NT2/D1 (cell line): ENCODE measurements around the gene ZNF516.
A peak's percentile ranks its signal among the peaks of the same experiment; 100 is the strongest.

Experiments used
- DNase-seq: peaks from one replicate; pipeline ENCODE4 v3.0.0-alpha.2; 2011; ENCODE audit warnings: low read depth, low spot score
- H3K27me3 ChIP-seq: 2 replicates; pipeline ENCODE4 v1.6.0; 2011; ENCODE audit warnings: mild to moderate bottlenecking; ENCODE audit not compliant: insufficient read length, insufficient read depth
- H3K36me3 ChIP-seq: 2 replicates; pipeline ENCODE4 v1.6.1; 2011; ENCODE audit warnings: mild to moderate bottlenecking, low read length, mixed read lengths; ENCODE audit not compliant: insufficient read depth, insufficient read length
- H3K4me1 ChIP-seq: 2 replicates; pipeline ENCODE4 v1.5.1; 2011; ENCODE audit not compliant: insufficient read depth, insufficient read length
- H3K4me3 ChIP-seq: 2 replicates; pipeline ENCODE4 v1.5.1; 2011; ENCODE audit warnings: low read depth; ENCODE audit not compliant: insufficient read length
- H3K9ac ChIP-seq: 2 replicates; pipeline ENCODE4 v1.6.0; 2011; ENCODE audit warnings: low read depth; ENCODE audit not compliant: insufficient read length
- H3K9me3 ChIP-seq: 2 replicates; pipeline ENCODE4 v1.5.1; 2011; ENCODE audit warnings: mild to moderate bottlenecking, low read length; ENCODE audit not compliant: insufficient read depth
- SUZ12 ChIP-seq: IDR thresholded peaks from 2 replicates; pipeline ENCODE4 v1.6.1; 2011; ENCODE audit not compliant: insufficient read length, insufficient read depth; ENCODE audit errors: extremely low read depth
- YY1 ChIP-seq: IDR thresholded peaks from 2 replicates; pipeline ENCODE4 v1.6.1; 2011; ENCODE audit not compliant: insufficient read length, insufficient read depth
- ZNF274 ChIP-seq: IDR thresholded peaks from 2 replicates; pipeline ENCODE4 v1.6.1; 2011; ENCODE audit warnings: mild to moderate bottlenecking, low read depth, low read length

Gene ZNF516

DNA sequence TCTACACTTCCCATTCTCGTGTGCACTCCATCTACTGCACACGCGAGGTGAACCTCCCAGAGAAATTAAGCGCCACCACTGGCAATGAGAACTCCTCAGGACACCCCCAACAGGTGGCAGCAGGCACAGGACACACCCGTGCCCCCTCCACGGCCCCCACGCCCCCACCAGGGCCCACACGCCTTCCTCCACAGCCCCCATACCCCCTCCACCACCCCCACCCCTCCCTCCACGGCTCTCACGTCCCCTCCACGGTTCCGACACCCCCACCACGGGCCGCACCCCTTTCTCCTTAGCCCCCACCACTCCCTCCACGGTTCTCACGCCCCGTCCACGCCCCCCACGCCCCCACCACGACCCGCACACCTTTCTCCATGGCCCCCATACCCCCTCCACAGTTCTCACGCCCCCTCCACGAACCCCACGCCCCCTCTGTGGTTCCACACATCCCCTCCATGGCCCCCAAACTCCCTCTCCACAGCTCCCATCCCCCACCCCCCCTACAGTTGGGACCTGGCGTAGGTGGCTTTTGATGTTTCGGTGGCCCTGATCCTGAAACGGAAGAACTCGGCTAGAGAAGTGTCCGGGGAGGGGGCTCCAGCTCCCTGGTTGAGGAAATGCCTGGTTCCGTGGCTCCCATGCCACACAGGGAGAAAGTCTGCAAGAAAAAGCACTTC is 110.8 kb downstream of the ZNF516 start:
- peaks cover 9% of the 10 kb centered on the region for H3K36me3 ChIP-seq
- no peaks in the 10 kb centered on the region for H3K27me3 ChIP-seq
- H3K9ac ChIP-seq, result no peak overlapping the region
- peaks cover 7% of the 10 kb centered on the region for H3K4me1 ChIP-seq
- H3K4me3 ChIP-seq, result no peak overlapping the region
- no peak for DNase-seq
- H3K9me3 ChIP-seq, result no peaks in the 10 kb centered on the region
- TF ChIP-seq SUZ12, result no peak
- TF ChIP-seq ZNF274, result no peak

DNA sequence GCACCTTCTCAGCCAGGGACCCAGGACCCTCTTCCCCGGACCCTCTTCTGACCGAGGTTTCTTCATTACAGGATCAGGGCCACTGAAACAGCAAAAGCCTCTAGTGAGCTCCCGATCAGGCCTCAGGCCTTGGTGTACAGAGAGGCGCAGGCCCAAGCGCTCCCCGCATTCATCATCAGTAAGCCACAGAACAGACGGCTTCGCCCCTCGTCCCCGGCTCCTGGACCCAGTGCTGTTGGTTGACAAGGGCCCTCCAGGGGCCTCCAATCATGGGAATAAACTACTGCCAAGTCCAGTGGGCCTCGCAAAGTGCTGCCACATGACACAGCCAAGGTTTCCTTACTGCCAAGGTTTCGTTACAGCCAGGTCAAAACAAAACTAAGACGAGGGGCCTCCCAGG is 111.4 kb downstream of the ZNF516 start:
- no peak for DNase-seq
- H3K4me1 ChIP-seq, result peaks cover 2% of the 10 kb centered on the region
- H3K9ac ChIP-seq, result no peak overlapping the region
- no peaks in the 10 kb centered on the region for H3K27me3 ChIP-seq
- peaks cover 15% of the 10 kb centered on the region for H3K36me3 ChIP-seq
- no peaks in the 10 kb centered on the region for H3K9me3 ChIP-seq
- H3K4me3 ChIP-seq, result no peak overlapping the region
- TF ChIP-seq ZNF274 (no peak), YY1 (no peak), SUZ12 (no peak)

DNA sequence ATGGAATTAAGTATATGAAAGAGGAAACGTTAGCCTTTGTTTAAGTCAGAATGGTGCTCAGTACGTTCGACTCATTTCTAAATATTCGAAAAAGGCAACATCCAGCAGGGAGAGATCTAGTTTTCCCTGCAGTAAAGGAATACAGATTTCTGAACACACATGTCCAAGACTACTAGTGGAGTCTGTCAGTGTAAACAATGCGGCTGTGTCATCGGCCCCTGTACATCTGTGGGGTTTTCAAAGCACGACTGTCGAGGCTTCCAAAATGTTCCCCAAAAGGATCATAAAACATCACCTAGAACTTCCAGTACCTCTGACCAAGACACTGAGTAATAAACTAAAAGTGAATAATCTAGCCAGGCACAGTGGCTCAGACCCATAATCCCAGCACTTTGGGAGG is 112.8 kb downstream of the ZNF516 start:
- peaks cover 20% of the 10 kb centered on the region for H3K36me3 ChIP-seq
- peaks cover 2% of the 10 kb centered on the region for H3K4me1 ChIP-seq
- no peaks in the 10 kb centered on the region for H3K27me3 ChIP-seq
- no peak overlapping the region for H3K4me3 ChIP-seq
- no peak overlapping the region for H3K9ac ChIP-seq
- no peak for DNase-seq
- no peaks in the 10 kb centered on the region for H3K9me3 ChIP-seq
- TF ChIP-seq YY1, result no peak
- no peak for TF ChIP-seq SUZ12
- no peak for TF ChIP-seq ZNF274

DNA sequence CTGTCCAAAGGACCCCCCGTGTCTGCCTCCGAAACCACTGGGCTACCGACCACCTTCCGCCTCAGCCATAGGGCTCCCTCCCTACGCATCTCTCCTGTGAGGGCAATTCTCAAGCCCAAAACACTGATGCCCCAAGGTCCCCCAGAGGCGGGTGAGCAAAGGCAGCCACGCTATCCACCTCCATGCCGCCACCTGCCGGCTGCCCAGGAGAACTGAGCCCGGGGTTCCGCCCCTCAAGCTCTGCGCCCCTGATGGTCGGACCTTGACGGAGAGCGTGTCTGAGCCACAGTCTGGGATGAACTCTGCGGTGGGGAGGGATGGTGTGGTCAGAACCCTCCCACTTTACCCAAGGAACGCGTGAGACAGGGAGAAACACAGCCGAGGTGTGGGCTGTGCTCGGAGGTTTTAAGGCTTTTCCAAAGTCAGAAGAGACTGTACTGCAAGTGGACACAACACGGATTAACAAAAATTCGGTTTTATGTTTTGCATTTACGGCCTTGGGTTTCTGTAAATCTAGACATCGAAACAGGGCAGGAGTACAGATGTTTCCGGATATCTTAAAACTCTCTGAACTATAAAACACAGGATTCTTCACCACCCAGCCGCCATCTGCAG is 114.1 kb downstream of the ZNF516 start:
- Histone ChIP-seq H3K36me3 (peaks cover 21% of the 10 kb centered on the region), H3K27me3 (no peaks in the 10 kb centered on the region), H3K9me3 (no peaks in the 10 kb centered on the region), H3K4me1 (peaks cover 2% of the 10 kb centered on the region), H3K9ac (no peak overlapping the region), H3K4me3 (no peak overlapping the region)
- DNase-seq, result peak; percentile 8
- TF ChIP-seq SUZ12, result no peak

DNA sequence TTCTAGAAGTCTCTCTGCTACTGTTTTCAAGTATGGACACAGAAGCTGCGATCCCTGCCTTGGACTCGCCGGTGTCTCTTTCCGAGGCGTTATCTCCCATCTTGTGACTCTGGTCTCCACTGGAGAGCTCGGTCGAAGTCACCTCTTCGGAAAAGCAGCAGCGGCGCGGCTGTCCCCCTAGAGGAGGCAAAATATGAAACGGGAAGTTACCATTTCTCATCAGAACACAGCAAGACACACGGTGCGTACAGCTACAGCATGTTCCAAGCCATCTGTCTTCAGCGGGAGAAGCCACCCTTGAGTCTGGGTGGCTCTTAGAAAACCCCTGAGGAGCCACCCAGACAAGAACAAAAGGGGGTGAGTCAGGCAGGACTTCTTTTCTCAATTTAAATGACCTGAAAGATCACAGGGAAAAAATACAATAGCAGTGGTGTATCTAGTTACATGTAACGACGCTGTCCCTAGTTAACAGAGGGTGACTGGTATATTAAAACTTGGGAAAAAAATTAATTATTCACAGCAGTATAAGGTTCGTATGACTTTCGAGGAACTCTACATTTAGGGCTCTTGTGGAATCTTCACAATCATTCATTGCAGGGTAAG is 114.8 kb downstream of the ZNF516 start:
- DNase-seq, result no peak
- Histone ChIP-seq H3K4me3 (no peak overlapping the region), H3K9ac (no peak overlapping the region), H3K36me3 (peaks cover 21% of the 10 kb centered on the region), H3K27me3 (no peaks in the 10 kb centered on the region), H3K9me3 (no peaks in the 10 kb centered on the region), H3K4me1 (peaks cover 2% of the 10 kb centered on the region)
- TF ChIP-seq YY1 (no peak), SUZ12 (no peak), ZNF274 (no peak)

DNA sequence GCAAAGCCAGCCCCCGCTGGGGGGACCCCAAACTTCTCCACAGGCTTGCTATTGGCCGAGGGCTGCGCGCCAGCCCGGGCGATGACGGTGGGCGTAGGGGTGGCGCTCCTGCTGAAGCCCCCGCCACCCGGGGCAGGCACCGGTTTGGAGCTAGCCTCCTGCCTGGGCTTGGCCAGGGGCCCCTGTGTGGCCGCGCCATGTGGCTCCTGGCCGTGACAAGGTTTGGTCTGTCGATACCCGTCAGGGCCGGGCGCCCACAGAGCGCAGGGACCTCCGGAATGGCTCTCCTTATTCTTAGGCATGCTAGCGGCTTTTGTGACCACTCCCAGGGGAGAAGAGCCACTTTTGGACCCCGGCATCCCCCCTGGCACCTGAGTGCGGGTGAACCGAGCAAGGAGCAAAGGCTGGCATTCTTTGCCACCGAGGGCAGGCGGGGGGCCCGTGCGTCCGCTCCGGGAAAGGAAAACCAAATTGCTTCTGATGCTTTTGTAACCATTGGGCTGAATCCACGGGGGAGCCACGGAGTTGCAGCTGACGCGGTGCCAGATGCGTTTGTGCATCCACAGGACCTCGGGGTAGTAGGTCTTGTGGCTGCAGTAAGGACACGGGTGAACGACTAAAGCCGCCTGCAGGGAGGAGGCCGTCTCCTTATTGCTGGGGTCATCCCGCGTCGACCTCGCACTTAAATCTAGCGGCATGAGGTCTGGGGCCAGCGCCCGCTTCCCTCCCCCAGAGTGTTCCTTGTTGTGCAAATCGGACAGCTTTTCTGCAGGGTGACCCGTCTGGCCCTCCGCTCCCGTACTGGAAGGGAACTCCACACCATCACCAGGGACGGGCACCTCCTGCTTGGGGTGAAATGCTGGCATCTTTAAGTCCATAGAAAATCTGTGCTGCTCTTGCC is 115.6 kb downstream of the ZNF516 start:
- TF ChIP-seq ZNF274, result no peak
- TF ChIP-seq SUZ12, result no peak
- no peak for TF ChIP-seq YY1
- DNase-seq, result no peak
- no peaks in the 10 kb centered on the region for H3K4me1 ChIP-seq
- no peaks in the 10 kb centered on the region for H3K27me3 ChIP-seq
- H3K36me3 ChIP-seq, result peaks cover 21% of the 10 kb centered on the region
- H3K4me3 ChIP-seq, result no peak overlapping the region
- H3K9me3 ChIP-seq, result no peaks in the 10 kb centered on the region
- H3K9ac ChIP-seq, result no peak overlapping the region
